Measurements from ENCODE around the gene CDK6.
A peak's percentile ranks its signal among the peaks of the same experiment; 100 is the strongest.
"Not testable (repeated sequence)": the region's sequence is repeated elsewhere in the genome, so short reads cannot be mapped to it uniquely, and the experiment has no call there.

CDK6 gene

DNA sequence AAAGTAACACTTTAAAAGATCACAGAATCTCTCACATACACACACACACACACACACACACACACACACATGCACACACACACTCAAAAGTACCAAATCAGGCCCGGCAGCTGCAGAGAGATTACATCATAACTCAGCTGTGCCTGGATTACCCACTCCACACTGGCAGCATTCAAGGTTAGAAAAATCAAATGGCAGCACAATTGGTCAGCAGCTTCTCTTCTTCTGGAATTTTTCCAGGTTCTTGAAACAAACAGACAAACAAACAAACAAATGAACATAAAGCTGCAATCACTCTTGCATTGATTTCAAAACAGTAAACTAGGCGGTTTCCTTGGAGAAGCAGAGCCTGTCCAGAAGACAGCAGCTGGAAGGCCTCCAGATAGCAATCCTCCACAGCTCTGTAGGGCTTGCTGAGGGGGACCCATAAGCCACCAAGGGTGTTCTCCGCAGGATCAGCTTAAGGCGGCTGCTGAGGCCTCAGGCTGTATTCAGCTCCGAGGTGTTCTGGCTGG is 221.7 kb downstream of the CDK6 start:
- DNase-seq: peak; percentile 88

DNA sequence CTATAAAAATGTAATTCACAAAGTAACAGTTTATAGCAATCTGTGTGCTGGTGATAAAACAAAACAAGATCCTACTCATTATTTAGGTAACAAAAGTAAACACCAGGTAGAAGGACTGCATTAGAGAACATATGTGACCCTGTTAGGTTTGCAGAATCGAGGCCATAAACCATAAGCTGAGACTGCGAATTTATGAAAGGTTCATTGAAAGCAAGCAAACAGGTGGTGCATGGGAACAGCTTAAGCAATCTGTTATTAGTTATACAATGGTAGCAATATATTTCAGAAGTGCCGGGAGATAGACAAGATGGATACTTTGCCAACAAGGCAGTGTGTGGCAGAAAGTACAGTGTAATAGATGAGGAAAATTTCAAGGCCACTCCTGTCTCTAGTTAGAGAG is 222.7 kb downstream of the CDK6 start:
- peak; percentile 95 for DNase-seq

DNA sequence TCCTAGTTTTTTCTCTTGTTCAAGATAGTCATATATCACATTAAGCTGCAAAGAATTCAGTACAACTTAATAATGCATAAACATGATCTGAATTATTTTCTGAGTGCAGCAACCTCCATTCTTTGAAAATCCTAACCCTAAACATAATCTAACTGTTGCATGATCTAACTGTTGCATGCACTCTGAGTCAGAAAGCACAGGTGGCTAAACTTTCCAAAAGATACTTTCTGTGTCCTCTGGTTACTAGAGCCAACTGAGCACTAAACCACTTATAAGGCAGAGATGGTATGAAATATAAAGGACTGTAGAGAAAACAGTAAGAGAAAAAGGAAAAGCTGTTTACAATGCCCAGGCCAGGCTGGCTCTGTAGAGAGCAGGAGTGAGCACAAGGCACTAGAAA is 223.2 kb downstream of the CDK6 start:
- DNase-seq: no peak

DNA sequence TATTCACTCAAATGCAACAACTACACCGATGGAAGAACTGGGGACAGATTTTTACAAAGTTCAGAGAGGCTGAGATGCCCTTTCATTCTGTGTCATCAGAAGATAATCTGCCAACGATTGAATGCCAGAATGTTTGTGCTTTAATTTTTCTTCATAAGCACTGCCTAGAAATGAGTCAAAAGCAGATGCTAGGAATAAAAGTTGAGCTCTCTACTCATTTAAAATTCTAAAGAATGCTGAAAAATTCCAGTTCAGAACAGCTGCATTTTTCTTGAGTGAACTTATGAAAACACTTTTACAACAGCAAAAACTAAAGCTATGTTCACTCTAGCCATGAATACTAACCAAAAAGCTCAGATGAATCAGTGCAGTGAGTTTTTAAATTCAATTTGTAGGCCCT is 223.9 kb downstream of the CDK6 start:
- no peak for DNase-seq

DNA sequence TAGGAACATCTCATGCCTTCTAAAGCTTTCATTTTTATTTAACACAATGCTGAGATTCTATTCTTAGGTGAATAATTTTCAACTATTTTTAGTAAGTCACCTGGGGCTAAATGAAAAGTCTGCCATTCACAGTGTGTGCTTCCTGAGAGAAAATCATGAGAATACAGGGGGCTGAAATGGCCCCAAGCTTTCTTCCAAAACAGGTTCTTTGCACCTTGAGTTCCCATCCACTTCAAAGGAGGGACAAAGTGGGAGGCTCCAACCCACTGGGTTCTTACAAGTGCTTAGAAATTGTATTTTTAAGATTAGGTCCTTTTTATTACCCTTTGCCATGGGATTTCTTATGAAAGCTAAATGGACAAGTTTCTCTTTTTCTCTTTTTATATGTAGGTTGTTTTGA is 224.6 kb downstream of the CDK6 start:
- peak; percentile 24 for DNase-seq

DNA sequence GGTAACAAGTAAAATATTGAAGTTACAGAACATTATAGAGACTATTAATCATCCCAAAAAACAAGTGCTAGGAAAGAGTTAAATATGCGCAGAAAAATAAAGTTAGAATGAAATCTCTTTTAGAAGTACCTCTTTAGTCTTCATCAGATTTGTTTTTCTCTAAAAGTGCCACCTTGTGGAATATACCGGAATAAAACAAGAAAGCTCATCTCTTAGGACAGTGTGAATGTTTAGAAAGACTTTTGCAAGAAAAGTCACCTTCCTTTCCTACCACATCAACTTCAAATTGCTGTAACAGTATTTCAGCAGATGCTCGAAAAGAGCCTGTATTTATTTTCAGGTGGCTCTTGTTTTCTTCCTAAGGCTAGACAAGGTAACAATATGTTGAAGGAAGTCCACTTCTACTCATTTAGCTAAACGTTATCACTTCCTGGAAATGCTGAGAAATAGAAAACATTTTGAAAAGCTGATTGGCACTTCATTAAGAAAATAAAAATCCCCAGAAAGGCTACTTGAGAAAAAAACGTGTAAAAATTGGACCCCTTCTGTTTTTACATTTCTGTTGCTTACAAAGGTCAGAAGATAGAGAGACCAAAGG is 226.4 kb downstream of the CDK6 start:
- DNase-seq: peak; percentile 65

DNA sequence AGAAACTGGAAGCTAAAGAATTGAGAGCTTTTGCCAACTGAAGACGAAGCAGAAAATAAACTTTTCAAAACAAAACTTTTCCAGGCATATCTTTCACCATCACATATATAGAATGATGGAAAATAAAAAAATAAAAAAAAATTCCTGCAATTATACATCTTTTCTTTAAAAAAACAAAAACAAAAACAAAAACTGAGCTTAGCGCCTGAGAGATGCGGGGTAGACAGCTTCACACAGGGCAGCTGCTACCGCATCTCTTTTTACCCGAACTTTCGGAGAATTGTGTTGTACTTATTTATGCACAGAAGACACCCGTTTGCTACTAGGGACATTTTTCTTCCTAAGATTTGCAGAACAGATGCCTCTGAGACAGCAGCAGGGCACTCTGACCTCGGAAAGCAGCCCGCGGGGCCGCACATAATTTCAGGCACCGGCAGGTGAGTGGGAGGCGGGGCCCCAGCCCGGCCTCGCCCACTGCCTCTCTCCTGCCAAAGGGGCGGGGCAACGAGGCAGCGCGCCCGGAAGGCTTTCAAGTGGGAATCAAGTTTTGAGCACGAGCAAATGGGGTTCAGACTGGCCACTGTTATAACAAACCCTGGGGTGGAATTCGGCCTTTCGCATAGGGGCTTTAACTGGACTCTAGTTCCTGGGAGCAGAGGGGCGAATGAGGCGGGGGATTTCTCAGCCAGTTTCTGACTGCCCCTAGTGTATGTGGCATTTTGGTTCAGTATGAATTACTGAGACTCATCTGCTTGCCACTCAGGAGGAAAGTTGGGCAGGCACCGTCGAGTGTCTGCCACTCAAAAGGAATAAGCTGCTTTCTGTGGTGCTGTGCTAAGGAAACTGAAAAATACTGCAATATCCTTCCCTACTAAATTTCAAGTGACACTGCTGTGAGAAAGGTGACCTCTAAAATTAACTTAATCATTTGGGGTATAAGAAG is 227.7 kb downstream of the CDK6 start:
- peak; percentile 94 for DNase-seq

DNA sequence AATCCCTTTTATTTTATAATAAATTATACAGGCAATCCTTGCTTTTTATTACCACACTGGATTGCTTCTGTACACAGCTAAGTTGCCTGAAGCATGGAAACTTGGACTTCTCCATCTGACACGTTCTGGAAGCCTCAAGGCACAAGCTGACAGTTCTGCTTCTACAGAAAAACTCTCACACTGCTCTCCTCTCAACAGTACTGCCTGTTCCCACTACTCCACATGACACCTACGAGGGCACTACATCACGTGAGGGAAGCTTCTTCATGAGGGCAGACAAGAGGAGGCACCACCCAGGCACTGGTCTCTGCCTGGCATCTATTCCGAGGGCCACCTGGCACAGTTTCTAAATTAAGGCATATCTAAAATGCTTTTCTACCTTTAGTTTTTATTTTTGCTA is 229.4 kb downstream of the CDK6 start:
- peak; percentile 46 for DNase-seq

DNA sequence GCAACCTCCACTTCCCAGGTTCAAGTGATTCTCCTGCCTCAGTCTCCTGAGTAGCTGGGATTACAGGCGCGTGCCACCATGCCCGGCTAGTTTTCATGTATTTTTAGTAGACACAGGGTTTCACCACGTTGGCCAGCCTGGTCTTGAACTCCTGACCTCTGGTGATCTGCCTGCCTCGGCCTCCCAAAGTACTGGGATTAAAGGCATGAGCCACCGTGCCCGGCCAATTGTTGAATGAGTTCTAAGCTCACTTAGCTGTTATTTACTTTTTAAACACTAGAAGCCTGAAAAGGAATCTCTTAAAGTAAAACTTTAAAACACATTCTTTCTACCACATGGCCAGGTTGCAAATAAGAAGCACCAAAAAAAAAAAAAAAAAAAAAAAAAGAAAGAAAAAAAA is 231.9 kb downstream of the CDK6 start:
- not testable (repeated sequence) for DNase-seq

DNA sequence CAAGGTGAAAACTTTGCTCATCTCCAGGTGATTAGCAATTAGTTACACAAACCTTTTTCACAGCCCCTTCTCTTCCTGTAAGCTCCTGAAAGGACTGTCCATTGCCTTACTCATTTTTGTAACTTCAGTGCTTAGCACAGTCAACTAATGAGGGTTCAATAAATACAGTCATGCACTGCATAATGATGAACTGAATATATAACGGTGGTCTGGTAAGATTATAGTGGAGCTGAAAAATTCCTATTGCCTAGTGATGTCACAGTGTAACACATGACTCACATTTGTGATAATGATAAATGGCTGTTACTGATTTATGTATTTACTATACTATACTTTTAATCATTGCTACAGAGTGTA is 233.3 kb downstream of the CDK6 start:
- no peak for DNase-seq

DNA sequence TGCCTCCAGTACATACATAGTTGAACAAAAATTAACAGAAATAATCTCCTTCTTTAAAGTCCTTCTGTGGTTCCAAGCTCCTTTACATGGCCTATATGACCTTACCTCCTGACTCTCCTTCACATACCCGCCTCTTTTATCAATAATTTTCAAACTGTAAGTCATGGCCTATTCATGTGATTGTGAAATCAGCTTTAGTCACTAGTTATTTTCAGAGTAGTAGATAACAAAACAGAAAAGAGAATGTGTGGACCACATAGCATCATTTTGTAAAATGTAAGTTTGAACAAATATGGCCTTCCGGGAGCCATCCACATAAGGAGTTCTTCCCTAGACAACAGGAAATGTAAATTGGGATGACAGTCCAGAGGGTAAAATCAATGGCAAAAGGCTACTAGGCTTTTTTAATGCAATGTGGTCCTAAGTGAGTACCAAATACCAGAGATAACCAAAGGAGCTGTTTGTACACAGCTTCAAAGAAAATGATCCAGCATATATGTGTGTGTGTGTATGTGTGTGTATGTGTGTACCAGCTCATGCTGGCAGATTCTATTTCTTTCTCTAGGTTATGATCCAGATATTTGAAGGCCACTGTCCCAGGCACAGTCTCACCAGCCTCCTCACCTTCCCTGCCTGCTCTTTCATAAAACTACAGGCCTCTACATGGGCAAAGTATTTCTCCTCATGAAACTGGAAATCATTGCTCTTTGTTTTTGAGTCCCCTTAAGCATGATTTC is 233.9 kb downstream of the CDK6 start:
- no peak for DNase-seq

DNA sequence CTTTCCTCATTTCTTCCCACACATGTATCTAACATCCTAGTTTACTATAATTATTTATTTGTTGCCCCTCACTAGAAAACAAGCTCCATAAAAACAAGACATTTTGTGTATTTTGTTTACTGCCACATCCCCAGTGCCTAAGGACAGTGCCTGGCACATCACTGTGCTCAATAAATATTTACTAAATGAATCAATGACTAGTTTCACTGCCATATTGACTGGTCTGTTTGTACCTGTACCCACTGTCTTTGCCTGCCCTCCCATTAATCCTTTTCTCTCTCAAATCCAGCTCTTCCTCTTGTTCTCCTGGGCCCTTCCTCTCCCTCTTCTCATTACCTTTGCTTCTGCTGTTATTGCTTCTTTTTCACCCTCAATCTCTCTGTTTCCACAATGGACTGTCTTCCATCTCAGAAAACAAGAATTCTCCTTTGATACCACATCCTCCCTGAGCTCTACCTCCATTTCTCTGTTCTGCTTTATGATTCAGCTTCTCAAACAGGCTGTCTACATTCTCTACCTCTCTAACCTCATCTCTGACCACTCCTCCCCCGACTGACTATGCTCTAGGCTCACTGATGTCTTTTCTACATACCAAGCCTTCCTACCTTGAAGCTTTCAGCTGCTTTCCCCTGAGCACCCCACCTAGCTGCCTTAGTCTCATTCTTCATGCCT is 237.9 kb downstream of the CDK6 start:
- DNase-seq: no peak

DNA sequence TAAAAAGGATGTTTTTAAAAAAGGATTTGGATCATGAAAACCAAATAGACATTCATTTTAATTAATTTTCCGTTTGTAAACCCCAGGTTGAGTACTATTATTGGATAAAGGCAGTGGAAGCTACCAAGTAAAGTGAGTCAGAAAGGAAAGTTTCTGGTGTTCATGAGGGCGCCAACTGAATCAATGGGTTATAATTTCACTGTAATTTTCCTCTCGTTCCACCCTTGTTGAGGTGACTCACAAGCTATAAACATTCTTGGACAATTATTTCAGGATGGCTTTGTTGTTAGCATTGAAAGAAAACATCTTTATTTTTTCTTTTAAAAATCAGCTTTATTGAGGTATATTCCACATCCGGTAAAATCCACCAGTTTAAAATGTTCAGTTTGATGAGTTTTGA is 241.1 kb downstream of the CDK6 start:
- DNase-seq: peak; percentile 33

DNA sequence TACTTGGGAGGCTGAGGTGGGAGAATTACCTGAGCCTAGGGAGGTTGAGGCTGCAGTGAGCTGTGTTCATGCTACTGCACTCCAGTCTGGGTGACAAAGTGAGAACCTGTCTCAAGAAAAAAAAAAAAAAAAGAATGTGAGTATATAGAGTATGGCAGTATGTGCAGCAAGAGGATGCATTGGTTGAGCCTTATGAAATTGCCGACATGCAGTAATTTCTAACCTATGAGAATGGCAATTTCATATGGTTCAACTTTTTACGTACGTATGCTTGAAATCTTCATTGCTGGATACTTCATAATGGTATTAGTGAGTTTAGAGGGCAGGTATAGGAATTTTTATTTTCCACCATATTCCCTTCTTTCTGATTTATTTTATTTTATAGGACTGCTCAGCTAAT is 241.6 kb downstream of the CDK6 start:
- no peak for DNase-seq

DNA sequence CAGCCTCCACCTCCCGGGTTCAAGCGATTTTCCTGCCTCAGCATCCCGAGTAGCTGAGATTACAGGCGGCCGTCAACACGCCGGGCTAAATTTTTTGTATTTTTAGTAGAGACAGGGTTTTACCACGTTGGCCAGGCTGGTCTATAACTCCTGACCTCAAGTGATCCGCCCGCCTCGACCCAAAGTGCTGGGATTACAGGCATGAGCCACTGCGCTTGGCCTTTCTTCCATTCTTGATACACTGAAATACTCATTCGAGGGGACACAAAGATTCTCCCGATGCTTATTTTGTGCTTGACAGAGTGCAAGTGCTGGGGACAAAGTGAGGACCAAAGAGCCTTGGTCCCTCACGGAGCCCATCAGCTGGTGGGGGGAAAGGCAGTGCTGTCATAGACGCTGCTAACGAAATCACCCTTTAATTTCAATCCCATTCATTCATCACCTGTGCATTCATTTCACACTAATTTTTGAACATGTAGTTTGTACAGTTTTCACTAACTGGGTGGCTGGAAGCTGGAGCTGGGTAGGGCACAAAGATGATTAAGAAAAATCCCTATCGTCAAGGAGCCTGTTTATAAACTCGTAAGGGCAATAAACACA is 245.6 kb downstream of the CDK6 start:
- DNase-seq: peak; percentile 18

DNA sequence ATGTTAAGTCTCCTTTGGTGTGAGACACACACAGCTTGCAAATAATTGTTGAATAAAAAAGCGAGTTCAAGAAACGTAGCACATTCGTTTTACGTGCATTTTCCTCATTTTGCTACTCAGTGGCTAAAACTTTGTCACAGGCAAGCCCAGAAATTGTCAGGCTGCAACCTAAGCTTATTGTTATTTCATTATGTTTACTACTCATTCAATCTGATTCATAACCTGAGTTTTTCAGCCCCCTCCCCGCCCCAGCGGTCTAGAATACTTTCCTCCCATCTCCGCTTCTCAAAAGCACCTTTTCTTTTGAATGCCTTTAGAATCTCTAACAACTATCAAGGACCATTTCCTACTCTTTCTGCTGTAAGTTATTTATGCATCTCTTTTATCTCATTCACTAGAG is 247.3 kb downstream of the CDK6 start:
- no peak for DNase-seq

DNA sequence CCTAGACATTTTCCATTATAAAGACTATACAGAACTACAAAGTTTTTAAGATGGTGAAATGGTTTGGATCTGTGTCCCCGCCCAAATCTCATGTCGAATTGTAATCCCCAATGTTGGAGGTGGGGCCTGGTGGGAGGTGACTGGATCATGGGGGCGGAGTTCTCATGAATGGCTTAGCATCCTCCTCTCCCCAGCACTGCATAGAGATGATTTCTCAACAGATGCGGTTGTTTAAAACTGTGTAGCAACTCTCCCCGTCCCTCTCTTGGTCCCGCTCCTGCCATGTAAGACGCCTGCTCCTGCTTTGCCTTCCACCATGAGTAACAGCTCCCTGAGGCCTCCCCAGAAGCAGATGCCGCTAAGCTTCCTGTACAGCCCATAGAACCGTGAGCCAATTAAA is 247.8 kb downstream of the CDK6 start:
- DNase-seq: no peak

DNA sequence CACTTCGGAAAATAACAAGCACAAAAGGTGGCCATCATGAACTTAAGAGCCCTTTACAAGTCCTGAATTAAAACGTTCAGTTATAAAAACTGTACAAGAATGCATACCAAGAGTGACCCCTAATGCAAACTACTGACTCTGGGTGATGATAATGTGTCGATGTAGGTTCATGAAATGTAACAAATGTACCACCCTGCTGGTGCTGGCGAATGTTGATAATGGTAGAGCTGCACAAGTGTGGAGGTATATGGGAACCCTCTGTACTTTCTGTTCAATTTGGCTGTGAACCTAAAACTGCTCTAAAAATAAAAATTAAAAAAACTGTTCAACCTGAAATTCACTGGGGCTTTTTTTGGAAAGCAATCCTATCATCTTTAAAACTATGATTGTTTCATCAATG is 249.5 kb downstream of the CDK6 start:
- DNase-seq: no peak

DNA sequence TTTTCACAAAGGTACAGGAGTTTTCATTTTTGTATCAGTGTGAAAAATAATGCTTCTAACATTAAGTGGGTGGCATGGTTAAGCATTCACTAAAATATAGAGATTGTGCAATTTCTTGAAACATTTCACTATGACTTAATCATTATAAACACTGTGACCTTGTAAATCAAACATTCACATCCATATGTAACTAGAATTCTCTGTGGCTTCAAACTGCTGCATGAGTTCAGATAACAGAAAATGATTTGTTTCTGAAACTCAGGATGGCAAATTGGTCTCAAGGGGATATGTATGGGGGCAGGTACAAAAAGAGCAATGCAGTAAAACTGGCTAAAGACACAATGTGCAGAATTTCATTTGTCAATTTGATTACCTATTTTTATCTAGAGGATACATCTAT is 250.0 kb downstream of the CDK6 start:
- peak; percentile 10 for DNase-seq

DNA sequence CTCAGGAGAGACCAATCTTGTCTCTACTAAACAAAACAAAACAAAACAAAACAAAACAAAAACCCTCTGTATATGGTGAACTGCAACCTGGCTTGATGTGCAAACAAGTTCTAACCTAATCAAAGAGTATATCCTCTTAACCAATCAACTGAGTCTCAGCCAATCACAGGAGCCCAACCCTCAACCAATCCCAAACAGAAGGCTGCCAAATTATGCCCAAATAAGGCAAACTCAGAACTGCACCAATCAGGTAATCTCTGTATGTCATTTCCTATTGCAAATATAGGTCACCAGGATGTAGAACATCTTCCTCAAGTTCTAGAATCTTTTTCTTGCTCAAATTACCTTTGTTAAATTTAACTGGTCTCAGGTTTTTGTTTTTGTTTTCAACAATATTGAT is 251.4 kb downstream of the CDK6 start:
- DNase-seq: peak; percentile 23

DNA sequence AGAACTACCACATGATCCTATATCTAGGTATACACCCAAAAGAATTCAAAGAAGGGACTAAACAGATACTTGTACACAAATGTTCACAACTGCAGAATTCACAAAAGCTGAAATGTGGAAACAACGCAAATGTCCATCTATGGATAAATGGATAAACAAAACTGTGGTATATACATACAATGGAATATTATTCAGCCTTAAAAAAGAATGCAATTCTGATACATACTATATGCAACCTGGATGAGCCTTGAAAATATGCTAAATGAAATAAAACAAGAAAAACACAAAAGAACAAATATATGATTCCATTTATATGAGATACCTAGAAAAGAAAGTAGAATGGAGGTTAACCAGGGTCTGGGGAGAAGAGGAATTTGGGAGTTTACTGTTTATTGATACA is 253.4 kb downstream of the CDK6 start:
- DNase-seq: no peak

DNA sequence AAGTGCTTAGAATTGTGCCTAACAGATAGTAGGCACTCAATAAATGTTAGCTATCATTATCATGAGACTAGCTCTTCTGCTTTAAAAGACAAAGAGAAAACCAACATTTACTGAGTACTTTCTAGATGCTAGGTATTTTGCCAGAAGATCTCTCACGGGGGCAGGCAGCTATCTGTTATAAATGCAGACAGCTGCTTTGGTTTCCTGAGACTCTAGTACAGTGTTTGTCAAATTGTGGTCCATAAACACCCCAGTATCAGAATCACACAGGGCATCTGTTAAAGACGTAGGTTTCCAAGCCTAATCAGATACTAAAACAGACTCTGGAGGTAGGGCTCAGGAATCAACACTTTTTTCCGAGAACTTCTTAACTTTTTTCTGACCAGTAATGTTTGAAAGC is 260.1 kb downstream of the CDK6 start:
- no peak for DNase-seq

DNA sequence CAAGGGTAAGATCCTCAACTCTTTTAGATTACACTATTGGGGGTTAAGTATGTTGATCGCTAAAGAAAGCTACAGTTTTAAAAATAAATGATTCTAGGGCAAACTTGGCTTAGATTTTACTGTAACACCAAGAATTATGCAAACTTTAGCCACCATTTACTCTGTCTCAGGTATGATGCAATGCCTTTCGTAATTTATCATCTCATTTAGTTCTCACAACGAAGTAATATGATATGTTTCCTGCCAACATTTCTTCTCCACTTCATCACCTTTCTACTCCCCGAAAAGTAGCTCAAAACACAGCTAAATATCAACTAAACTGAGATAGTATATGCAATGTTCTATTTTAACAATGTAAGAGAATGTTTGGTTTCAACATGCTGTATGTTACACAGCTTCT is 267.2 kb downstream of the CDK6 start:
- DNase-seq: no peak
